ENCODE measurements around the gene GFRA4. TPM values are rescaled to one million over a fixed set of nuclear protein-coding genes. Genes with fewer than 3 reads are reported as not detected.
A peak's percentile ranks its signal among the peaks of the same experiment; 100 is the strongest.

GFRA4 gene
- total RNA-seq, 1 experiment from 2014 or later: not detected

DNA sequence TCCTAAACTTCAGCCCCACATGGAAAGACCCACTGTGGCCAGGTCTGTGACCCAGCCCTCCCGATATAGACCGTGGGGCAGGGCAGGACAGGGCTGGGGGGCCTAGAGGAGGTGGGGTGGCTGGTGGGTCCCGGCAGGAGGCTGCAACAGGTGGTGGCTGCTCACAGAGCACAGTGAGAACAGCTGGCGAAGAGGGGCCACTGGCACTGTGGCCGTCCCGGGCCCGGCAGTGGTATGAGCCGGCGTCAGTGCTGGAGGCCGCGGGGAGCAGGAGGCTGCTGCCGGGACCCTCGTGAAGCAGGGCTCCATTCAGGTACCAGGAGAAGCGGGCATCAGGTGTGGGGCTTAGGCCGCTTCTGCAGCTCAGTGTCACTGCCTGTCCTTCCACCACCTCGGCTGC lies 35.8 kb upstream of the GFRA4 start:
- peak; percentile 68 to 77 for DNase-seq
- H3K27ac ChIP-seq: peak overlapping the region; percentile 49

DNA sequence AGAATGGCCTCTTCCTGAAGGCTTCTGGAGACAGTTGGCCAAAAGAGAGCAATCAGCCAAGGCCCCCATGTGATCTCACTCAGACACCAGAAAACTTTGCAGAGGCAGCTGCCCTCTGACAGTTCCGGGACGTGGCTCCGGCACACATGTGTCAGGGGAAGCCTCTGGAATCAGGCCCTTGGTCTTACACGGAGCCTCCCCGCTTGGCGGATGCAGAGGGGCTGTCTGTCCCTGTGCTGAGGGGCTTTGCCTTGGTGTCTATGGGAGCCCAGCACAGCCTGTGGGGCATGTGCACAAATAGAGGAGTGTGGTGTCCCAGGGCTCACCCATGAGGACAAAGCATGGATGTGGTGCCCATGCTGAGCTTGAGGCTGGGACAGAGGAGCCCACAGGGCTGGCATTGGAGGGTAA lies 35.4 kb upstream of the GFRA4 start:
- no peak overlapping the region for H3K4me3 ChIP-seq
- H3K27ac ChIP-seq: peak overlapping the region; percentile 49
- H3K27me3 ChIP-seq: no peaks in the 10 kb centered on the region
- H3K4me1 ChIP-seq: peaks cover 18% of the 10 kb centered on the region
- H3K36me3 ChIP-seq: no peaks in the 10 kb centered on the region
- no peaks in the 10 kb centered on the region; the same call in 1 of the 2 replicates for H3K9me3 ChIP-seq (replicated peaks)
- peak; percentile 65 to 72 for DNase-seq

More for the DNA sequence above, 35.8 kb upstream of the GFRA4 start:
- H3K27me3 ChIP-seq: no peaks in the 10 kb centered on the region
- H3K4me1 ChIP-seq: peaks cover 18% of the 10 kb centered on the region
- H3K36me3 ChIP-seq: no peaks in the 10 kb centered on the region
- H3K4me3 ChIP-seq: 0 out of 2 replicates have a peak overlapping the region, but pooled peaks have one; percentile 11
- H3K9me3 ChIP-seq (replicated peaks): no peaks in the 10 kb centered on the region; the same call in 1 of the 2 replicates

- no peak overlapping the region for H3K27ac ChIP-seq
- H3K9me3 ChIP-seq (replicated peaks): no peaks in the 10 kb centered on the region; the same call in 1 of the 2 replicates
- no peak for DNase-seq
These were observed 34.5 kb upstream of the GFRA4 start for GRCh38 chr20:3697588-3698305.

DNA sequence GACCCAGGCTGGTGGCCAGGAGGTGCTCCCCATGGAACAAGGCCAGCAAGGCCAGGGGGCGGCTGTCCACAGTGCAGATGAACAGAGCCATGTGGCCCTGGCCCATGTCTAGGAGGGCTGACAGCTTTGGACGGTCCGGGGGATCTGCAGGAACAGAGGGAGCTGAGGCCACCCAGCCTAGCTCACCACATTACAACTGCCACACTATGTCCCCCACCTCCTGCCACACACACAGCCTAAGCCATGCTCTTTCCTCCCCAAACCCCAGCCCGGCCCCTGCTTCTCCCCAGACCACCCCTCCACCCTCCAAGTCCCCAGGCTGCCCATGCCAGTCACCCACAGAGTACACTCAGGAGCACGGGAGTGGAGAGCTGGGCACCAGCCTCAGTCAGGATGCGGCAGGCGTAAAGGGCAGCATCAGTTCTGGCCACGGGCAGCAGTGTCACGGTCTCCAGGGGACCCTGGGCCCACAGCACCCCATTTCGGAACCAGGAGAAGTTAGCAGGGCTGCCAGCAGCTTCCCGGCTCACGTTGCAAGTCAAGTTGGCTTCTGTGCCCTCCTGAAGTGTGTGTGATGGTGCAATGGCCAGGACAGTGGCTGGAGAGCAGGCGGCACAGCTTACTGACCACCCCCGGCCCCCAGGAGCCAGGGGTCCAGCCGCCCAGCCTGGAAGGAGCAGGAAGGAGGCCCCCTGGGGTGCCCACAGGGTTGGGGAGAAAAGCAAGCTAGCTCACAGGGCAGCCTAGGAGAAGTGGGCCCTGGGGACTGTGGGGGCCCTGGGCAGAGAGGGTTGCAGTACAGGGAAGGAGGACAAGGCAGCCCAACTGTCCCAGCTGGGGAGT lies 33.8 kb upstream of the GFRA4 start:
- no peak for DNase-seq
- Histone ChIP-seq H3K36me3 (no peaks in the 10 kb centered on the region), H3K4me1 (peaks cover 18% of the 10 kb centered on the region), H3K4me3 (no peak overlapping the region), H3K27ac (no peak overlapping the region), H3K27me3 (no peaks in the 10 kb centered on the region), H3K9me3 (replicated peaks) (no peaks in the 10 kb centered on the region; the same call in 1 of the 2 replicates)

More at GRCh38 chr20:3697588-3698305, 34.5 kb upstream of the GFRA4 start:
- Histone ChIP-seq H3K4me1 (peaks cover 18% of the 10 kb centered on the region), H3K36me3 (no peaks in the 10 kb centered on the region), H3K4me3 (no peak overlapping the region), H3K27me3 (no peaks in the 10 kb centered on the region)

DNA sequence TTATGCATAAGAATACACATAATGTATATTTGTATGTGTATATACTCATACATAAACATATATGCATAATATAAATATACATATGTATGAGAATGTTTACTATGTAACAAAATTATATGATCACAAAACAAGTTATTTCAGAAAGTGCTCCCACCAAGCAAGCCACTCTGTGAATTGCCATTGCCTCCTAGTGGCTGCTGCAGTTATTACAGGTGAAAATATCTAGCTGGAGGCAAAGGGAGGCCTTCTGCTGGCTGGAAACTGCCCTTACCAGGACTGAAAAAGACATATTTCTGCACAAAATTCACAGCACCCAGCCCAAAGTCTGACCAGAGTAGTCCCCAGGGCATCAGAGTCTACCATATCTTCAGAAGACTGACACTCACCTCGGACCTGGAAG lies 33.0 kb upstream of the GFRA4 start:
- DNase-seq: peak in 1 of 2 experiments; percentile 46
- Histone ChIP-seq H3K27me3 (no peaks in the 10 kb centered on the region), H3K4me3 (no peak overlapping the region), H3K9me3 (replicated peaks) (no peaks in the 10 kb centered on the region; the same call in 1 of the 2 replicates), H3K4me1 (peaks cover 18% of the 10 kb centered on the region), H3K27ac (no peak overlapping the region), H3K36me3 (no peaks in the 10 kb centered on the region)

- Histone ChIP-seq H3K4me1 (peaks cover 18% of the 10 kb centered on the region), H3K36me3 (no peaks in the 10 kb centered on the region), H3K9me3 (replicated peaks) (no peaks in the 10 kb centered on the region; the same call in 1 of the 2 replicates), H3K27ac (no peak overlapping the region), H3K4me3 (no peak overlapping the region), H3K27me3 (no peaks in the 10 kb centered on the region)
- DNase-seq: no peak
These were observed 31.7 kb upstream of the GFRA4 start for GRCh38 chr20:3694864-3695263.

DNA sequence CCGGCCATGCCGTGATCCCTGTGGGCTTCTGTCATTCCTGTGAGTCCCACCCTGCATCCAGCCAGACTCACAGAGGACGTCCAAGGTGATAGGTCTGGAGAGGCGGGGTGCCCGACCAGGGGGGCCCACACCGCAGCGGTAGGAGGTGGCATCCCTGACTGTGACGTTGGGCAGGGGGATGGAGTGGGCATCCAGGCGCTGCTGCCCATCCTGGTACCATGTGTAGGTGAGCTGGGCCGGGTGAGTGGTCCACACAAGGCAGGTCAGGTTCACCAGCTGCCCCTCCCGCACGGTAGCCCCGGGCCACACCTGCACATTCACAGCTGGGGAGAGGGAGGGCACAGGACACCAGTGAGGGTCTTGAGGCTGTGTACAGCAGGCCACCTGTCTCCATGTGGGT lies 30.2 kb upstream of the GFRA4 start:
- no peaks in the 10 kb centered on the region; the same call in 1 of the 2 replicates for H3K9me3 ChIP-seq (replicated peaks)
- DNase-seq: no peak
- H3K4me3 ChIP-seq: no peak overlapping the region
- H3K27ac ChIP-seq: no peak overlapping the region
- no peaks in the 10 kb centered on the region for H3K36me3 ChIP-seq
- H3K4me1 ChIP-seq: peaks cover 8% of the 10 kb centered on the region
- no peaks in the 10 kb centered on the region for H3K27me3 ChIP-seq

GRCh38 chr20:3692706-3693294 lies 29.6 kb upstream of the GFRA4 start:
- H3K27ac ChIP-seq: no peak overlapping the region
- H3K4me3 ChIP-seq: no peak overlapping the region
- no peaks in the 10 kb centered on the region for H3K36me3 ChIP-seq
- H3K4me1 ChIP-seq: peaks cover 3% of the 10 kb centered on the region
- no peak for DNase-seq
- H3K9me3 ChIP-seq (replicated peaks): no peaks in the 10 kb centered on the region; the same call in 1 of the 2 replicates
- no peaks in the 10 kb centered on the region for H3K27me3 ChIP-seq

GRCh38 chr20:3691897-3692296 lies 28.7 kb upstream of the GFRA4 start:
- no peak for DNase-seq
- no peaks in the 10 kb centered on the region for H3K36me3 ChIP-seq
- peaks cover 7% of the 10 kb centered on the region for H3K4me1 ChIP-seq
- no peak overlapping the region for H3K4me3 ChIP-seq
- H3K9me3 ChIP-seq (replicated peaks): no peaks in the 10 kb centered on the region; the same call in 1 of the 2 replicates
- no peaks in the 10 kb centered on the region for H3K27me3 ChIP-seq
- no peak overlapping the region for H3K27ac ChIP-seq

DNA sequence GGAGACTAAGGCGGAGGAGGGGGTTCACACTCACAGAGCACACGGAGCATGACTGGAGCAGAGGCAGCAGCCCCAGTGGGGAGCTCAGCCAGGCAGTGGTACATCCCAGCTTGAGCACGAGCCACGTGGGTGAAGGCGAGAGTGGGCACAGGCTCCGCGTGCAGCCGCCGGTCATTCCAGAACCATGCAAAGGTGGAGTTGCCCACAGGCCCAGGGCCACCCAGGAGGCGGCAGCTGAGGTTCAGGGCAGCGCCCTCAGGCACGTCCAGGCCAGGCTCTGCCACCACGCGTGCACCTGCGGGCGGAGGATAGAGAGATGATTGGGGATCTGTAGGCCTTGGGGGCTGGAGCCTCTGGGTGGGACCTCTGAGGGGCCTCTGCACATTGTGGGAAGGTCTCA lies 28.1 kb upstream of the GFRA4 start:
- Histone ChIP-seq H3K36me3 (no peaks in the 10 kb centered on the region), H3K4me3 (no peak overlapping the region), H3K27ac (no peak overlapping the region), H3K4me1 (peaks cover 13% of the 10 kb centered on the region), H3K27me3 (no peaks in the 10 kb centered on the region), H3K9me3 (replicated peaks) (no peaks in the 10 kb centered on the region; the same call in 1 of the 2 replicates)
- DNase-seq: no peak

DNA sequence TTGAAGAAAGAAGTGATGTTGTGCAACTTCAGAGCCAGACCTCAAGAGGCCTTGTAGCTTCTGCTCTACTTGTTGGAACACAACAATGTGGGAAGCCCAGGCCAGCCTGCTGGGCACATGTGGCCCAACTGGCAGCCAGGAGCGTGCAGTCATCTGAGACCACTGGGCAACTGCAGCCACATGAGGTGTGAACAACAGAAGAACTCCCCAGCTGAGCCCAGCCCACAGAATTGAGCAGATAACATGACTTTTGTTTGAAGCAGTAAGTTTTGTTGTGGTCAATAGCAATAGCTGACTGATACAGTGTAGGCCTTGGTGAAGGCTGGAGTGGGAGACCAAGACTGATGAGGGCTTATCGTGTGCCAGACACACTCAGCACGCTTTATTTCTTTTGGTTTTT lies 27.2 kb upstream of the GFRA4 start:
- Histone ChIP-seq H3K4me3 (no peak overlapping the region), H3K36me3 (no peaks in the 10 kb centered on the region), H3K9me3 (replicated peaks) (no peaks in the 10 kb centered on the region), H3K4me1 (peaks cover 16% of the 10 kb centered on the region), H3K27me3 (no peaks in the 10 kb centered on the region), H3K27ac (no peak overlapping the region)
- no peak for DNase-seq

- Histone ChIP-seq H3K36me3 (no peaks in the 10 kb centered on the region), H3K27me3 (no peaks in the 10 kb centered on the region), H3K4me1 (peaks cover 16% of the 10 kb centered on the region), H3K4me3 (no peak overlapping the region), H3K27ac (no peak overlapping the region), H3K9me3 (replicated peaks) (no peaks in the 10 kb centered on the region)
- DNase-seq: no peak
These were observed 26.8 kb upstream of the GFRA4 start for GRCh38 chr20:3689978-3690377.

GRCh38 chr20:3687655-3688054 lies 24.5 kb upstream of the GFRA4 start:
- Histone ChIP-seq H3K9me3 (replicated peaks) (no peaks in the 10 kb centered on the region), H3K27ac (no peak overlapping the region), H3K4me1 (peaks cover 16% of the 10 kb centered on the region), H3K36me3 (no peaks in the 10 kb centered on the region), H3K4me3 (no peak overlapping the region), H3K27me3 (no peaks in the 10 kb centered on the region)
- DNase-seq: peak in 1 of 2 experiments; percentile 56

GRCh38 chr20:3686867-3687321 lies 23.7 kb upstream of the GFRA4 start:
- Histone ChIP-seq H3K27ac (peak overlapping the region; percentile 19; the same call in 1 of the 2 replicates), H3K36me3 (no peaks in the 10 kb centered on the region), H3K9me3 (replicated peaks) (no peaks in the 10 kb centered on the region), H3K4me1 (peaks cover 16% of the 10 kb centered on the region), H3K4me3 (no peak overlapping the region), H3K27me3 (no peaks in the 10 kb centered on the region)
- DNase-seq: peak; percentile 41 to 62

Measured in SJCRH30 (cell line).